GM12865 (cell line): ENCODE data around the gene WDR54.
A peak's percentile ranks its signal among the peaks of the same experiment; 100 is the strongest.

ENCODE experiments used
- DNase-seq: peaks from one replicate; pipeline ENCODE4 v3.0.0; 2010; ENCODE audit warnings: low read depth
- H3K4me3 ChIP-seq: 2 replicates; pipeline ENCODE4 v1.5.1; 2011; ENCODE audit warnings: mild to moderate bottlenecking, low read depth, low read length, control low read depth
- TF ChIP-seq, protein P1 (sequence below): IDR thresholded peaks from 2 replicates; pipeline ENCODE4 v1.5.1; 2011; ENCODE audit warnings: low read length, control low read depth, low read depth, inconsistent platforms; ENCODE audit not compliant: insufficient read depth; ENCODE audit errors: missing control alignments

The WDR54 gene

DNA sequence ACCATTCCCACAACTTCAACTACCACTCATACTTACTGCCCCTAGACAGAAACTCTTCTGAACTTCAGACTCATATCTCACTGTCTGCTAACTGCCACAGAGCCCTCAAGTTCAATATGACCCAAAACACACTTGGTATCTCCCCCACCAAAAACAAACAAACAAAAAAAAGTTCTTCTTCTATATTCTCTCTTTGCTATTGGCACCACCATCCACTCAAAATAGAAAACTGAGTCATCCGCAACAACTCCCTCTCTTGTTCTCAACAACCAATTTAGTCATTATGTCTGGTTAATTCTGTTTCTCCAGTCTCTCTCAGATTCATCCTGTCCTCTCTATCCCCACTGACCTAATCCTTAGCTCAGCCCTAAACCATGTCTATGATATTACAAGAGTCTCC lies 34.2 kb upstream of the WDR54 start:
- DNase-seq = no peak
- H3K4me3 ChIP-seq = no peak overlapping the region
- TF ChIP-seq, protein P1, sequence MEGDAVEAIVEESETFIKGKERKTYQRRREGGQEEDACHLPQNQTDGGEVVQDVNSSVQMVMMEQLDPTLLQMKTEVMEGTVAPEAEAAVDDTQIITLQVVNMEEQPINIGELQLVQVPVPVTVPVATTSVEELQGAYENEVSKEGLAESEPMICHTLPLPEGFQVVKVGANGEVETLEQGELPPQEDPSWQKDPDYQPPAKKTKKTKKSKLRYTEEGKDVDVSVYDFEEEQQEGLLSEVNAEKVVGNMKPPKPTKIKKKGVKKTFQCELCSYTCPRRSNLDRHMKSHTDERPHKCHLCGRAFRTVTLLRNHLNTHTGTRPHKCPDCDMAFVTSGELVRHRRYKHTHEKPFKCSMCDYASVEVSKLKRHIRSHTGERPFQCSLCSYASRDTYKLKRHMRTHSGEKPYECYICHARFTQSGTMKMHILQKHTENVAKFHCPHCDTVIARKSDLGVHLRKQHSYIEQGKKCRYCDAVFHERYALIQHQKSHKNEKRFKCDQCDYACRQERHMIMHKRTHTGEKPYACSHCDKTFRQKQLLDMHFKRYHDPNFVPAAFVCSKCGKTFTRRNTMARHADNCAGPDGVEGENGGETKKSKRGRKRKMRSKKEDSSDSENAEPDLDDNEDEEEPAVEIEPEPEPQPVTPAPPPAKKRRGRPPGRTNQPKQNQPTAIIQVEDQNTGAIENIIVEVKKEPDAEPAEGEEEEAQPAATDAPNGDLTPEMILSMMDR = no peak

DNA sequence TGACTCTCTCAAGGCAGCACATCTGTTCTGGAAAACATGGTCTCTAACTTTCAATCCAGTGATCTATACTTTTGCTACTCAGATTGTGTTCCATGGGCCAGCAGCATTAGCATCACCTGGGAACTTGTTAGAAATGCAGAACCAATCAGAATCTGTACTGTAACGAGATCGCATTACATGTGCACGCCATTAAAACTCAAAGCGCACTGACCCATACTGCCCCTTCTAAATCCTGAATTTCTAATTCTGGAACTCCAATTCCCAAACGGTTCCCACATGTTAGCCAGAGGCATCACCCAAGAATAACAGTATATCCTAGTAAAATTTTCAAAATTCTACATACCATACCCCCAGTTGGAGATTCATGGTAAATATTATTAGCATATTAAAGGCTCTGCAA lies 30.9 kb upstream of the WDR54 start:
- DNase-seq = no peak
- peak overlapping the region; percentile 58 for H3K4me3 ChIP-seq
- TF ChIP-seq, protein P1 = no peak

DNA sequence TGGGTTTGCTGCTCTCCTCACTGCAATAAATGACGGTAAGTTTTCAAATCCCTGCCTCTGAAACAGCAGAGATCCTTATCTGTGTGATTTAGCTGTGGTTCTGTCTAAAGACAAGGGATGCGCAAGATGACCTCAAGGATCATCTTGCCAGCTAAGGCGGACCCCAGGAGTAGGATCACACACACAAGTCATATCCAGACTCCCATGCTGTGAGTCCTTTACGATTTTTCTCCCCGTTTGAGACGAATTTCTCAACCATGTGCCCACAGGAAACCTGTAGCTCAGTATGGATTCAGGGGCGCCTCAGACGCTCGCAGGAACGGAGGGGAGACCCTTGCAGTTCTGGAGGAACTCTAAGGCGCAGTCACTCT lies 30.3 kb upstream of the WDR54 start:
- H3K4me3 ChIP-seq = peak overlapping the region; percentile 58
- DNase-seq = peak; percentile 25
- TF ChIP-seq, protein P1 = no peak

DNA sequence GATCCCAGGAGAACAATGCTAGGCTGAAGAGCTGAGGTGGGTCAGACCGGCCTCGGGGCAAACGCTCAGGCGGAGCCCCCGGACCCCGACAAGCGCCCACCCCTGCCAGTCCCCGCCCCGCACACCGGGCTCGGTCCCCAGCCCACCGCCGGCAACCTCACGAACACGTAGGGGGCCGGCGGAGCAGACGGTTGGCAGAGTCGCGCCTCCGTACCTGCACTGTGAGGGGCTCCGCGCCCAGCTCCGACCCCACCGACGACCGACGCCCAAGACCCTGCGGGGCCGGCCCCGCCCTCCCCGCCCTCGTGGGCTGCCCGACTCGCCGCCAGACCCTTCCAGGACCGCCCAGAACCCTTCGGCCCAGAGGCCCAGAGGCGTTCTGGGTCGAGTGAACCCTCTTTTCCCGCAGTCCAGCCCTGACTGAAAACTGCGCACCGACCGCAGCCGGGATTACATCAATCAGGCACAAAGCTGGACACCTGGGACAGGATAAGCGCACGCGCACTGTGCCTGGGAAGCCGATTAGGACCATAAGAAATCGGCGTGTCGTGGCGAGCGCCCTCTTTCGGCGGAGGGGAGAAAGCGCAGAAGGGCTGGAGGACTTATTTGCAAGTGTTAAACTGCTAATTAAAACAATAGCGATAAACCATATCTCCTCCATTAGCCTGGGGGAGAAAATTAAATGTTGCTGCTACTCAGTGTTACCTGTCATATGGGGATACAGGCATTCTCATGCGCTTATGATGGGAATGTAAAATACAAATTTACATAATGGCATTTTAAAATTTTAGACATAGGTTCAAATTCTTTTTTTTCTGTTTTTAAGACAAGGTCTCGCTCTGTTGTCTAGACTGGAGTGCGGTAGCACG lies 29.7 kb upstream of the WDR54 start:
- peak overlapping the region; percentile 58 for H3K4me3 ChIP-seq
- TF ChIP-seq, protein P1 = peak; percentile 95
- peak; percentile 96 for DNase-seq

DNA sequence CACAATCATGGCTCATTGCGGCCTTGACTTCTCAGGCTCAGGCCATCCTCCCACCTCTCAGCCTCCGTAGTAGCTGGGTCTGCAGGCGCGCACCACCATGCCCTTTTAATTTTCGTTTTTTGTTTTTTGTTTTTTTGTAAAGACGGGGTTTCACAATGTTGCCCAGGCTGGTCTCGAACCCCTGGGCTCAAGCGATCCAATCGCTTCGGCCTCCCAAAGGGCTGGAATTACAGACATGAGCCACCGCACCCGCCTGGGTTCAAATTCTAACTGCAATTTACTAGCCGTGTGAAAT lies 29.1 kb upstream of the WDR54 start:
- H3K4me3 ChIP-seq = peak overlapping the region; percentile 58; the same call in 1 of the 2 replicates
- DNase-seq = no peak
- TF ChIP-seq, protein P1 = no peak

DNA sequence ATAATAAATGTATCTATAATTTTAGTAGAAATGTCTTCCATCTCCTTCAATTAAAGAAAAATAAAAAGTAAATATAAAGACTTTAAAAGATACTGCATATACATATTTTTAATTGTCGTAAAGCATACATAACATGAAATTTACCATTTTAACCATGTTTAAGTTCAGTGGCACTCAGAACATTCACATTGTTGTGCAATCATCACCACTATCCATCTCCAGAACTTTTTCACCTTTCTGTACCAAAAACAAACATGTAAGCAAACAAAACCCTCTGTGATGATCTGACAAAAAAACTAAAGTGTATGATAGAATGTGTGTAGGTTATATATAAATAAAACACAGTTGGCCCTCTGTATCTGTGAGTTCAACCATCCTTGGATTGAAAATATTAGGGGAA lies 28.0 kb upstream of the WDR54 start:
- DNase-seq = no peak
- TF ChIP-seq, protein P1 = no peak
- H3K4me3 ChIP-seq = no peak overlapping the region

DNA sequence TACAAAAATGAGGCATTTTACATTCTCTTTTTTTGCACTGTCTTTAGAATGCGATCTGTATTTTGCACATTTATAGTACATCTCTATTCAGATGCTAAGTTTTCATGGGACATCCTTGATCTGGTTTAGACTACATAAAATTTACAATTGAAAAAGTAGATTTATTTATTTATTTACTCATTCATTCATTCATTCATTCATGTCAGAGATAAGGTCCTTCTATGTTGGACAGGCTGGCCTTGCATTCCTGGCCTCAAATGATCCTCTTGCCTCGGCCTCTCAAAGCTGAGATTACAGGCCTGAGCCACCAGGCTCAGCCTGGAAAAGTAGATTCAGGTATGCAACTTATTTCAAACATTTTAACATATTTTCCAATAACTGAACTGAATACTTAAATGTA lies 25.4 kb upstream of the WDR54 start:
- no peak overlapping the region for H3K4me3 ChIP-seq
- DNase-seq = no peak
- TF ChIP-seq, protein P1 = no peak
